Measurements from ENCODE around the gene DMBT1.

The DMBT1 gene

DNA sequence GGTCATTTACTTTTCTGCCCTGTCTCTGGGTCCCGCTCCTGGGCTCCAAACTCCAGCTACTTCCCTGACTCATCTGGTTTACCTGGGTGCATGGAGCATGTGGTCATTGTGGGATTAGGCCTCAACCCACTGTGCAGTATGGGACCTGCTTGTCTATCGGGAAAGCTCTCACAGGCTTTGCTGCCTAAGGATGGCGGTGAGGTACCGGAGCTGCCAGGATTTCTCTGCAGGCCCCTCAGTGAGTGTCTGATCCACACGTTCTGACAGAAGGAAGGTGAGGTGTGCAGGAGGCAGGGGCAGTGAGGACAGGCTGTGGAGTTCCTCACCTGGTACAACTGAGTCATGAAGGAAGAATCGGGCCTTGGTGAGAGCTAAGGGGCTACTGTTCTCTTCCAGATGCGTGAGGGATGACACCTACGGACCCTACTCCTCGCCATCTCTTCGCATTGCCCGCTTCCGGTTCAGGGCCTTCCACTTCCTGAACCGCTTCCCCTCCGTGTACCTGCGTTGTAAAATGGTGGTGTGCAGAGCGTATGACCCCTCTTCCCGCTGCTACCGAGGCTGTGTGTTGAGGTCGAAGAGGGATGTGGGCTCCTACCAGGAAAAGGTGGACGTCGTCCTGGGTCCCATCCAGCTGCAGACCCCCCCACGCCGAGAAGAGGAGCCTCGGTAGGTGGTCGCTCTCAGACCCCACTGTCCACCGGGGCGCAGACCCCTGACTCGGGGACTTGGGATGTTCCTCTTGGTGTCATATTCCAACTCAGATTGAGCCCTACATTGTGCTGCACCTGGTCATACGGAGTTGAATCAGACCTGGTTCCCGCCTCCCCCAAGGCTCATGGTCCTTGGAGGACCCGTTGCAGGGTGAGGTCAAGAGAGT is 82.4 kb downstream of the DMBT1 start:
- no peak for FAIRE-seq
- no peak for DNase-seq (ENCODE audit: extremely low spot score, insufficient read length, low read depth)

GRCh38 chr10:122643931-122644534 is 83.5 kb downstream of the DMBT1 start:
- FAIRE-seq (no peak), DNase-seq (ENCODE audit: extremely low spot score, insufficient read length, low read depth) (no peak)

GRCh38 chr10:122646511-122647382 is 86.2 kb downstream of the DMBT1 start:
- no peak for DNase-seq (ENCODE audit: extremely low spot score, insufficient read length, low read depth)
- FAIRE-seq = no peak

DNA sequence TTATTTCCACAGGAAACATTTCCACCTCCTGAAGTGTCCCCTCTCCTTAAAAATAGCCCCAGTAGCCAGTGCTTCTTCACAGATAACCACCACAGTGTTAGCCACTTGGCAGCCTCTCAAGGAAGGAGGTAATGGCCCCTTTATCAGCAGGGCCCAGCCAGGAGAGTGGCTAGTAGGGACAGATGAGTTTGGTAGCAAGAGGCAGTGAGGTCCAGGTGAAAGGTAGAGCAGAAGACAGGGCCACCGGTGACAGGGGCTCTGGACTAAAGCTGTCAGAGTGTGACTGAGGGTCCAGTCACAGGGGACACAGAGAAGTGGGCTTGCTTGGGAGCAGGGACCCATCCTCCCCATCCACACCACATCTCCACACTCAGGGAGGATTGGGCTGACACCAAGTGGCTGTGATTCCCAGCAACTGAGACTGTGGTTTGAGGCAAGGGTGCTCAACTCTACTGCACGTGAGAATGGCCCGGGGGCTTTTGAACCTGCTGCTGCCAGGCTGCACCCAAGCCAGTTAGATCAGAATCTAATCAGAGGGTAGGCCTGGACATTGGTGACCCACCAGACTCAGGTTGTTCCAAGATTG is 86.9 kb downstream of the DMBT1 start:
- no peak for DNase-seq (ENCODE audit: extremely low spot score, insufficient read length, low read depth)
- no peak for FAIRE-seq

DNA sequence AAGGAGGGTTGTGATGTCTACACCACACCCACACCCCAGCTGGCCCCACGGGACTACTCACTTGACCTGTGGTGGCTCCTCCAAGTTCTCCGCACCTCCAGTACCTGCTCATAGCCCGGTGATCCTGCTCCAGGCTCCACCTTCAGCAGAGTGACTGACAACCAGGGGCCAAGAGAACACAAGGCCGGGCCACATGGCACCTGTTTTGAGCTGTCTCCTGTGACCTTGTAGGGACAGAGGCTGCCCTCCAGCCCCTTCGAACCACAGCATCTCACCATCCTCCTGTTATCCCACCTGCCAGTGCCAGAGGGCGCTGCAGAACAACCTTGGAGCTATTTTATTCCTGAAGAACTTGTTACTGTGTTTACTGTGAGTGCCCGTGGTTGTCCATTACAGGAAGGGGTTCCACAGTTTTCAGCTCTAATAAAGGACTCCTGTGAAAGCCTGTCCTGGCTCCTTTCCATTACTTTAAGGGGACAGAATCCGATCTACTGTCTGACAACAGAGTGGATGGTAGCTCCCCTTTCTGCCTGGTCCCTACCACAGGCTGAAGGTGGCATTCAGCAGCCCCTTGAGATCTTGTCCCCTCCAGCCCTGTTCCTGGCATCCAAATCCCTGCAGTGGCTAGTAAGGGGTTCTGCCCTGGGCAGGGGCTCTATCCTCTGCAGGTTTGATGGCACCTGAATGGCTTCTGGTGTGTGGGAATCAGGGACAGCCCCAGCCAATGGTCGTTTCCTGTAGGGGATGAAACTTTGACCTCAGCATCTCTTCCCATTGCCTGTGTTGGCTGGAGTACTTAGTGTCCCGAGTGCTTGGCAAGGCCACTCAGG is 88.3 kb downstream of the DMBT1 start:
- no peak for DNase-seq (ENCODE audit: extremely low spot score, insufficient read length, low read depth)
- peak; percentile 12 for FAIRE-seq

- FAIRE-seq (no peak), DNase-seq (ENCODE audit: extremely low spot score, insufficient read length, low read depth) (no peak)
These were observed 89.3 kb downstream of the DMBT1 start for GRCh38 chr10:122649903-122650302.

- no peak for FAIRE-seq
- DNase-seq (ENCODE audit: extremely low spot score, insufficient read length, low read depth) = no peak
These were observed 89.8 kb downstream of the DMBT1 start for GRCh38 chr10:122650331-122650730.

DNA sequence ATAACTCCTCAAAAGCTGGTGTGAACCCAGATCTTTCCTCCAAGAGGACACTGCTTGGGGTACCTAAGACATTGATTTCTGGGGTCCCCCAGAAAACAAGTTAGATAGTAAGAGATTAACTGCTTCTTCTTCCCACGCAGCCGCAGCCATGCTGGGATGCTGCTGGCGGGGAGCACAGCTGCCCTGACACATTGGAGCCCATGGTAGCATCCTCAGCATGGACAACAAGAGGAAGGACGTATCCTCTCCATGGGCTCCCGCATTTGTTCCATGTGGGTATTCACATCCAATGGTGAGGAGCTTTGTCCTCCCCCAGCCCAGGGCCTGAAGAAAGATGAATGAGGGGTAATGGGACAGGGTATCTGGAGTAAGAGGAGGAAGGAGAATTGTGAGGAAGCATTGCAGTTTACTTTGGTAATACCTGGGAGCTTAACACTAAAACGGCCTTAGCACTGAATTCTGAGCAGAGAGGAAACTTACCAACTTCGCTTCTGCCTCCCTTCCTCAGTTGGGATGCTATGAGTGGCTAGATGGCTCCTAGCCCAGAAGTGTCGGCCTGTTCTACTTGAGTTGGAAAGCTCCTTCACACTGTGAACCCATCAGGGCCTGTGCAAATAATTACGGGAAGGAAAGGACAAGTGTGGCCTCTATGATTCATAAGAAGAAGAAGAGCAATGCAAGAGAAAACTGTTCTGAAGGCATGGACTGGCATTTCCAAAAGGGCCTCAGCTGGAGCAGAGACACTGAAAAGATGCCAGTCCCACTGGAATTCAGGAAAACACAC is 95.2 kb downstream of the DMBT1 start:
- no peak for FAIRE-seq
- DNase-seq (ENCODE audit: extremely low spot score, insufficient read length, low read depth) = no peak

DNA sequence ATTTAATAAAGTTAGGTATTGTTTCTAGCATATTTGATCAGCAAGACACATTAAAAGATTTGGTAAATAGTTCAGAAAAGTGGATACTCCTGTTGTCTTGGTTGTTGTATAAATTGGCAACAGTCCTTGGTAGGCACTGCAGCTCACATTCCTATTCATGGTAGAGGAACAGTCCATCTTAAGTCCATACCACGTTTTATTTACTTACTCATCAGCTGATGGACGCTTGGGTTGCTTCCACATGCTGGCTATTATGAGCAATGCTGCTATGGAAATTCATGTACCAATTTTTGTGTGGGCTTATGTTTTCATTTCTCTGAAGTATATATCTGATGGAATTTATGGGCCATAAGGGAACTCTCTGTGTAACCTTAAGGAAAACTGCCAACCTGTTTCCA is 95.8 kb downstream of the DMBT1 start:
- FAIRE-seq (no peak), DNase-seq (ENCODE audit: extremely low spot score, insufficient read length, low read depth) (no peak)

DNA sequence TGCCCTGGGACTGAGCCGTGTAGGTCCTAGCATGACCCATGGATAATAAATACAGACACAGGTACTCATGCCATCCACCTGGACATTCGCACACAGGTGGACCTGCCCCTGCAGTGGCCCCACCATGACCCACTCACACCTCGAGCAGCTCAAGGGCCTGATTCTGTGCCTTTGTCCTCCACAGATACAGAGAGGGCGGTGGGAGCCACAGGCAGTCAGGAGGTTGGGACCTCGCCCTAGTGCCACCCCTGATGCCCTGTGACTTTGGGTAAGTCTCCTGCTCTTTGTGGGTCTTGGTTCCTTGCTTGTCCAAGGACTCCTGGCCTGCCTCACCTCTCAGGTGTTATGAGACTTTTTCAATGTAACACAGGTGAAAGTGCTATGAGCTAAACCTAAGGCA is 96.2 kb downstream of the DMBT1 start:
- DNase-seq (ENCODE audit: extremely low spot score, insufficient read length, low read depth) (no peak), FAIRE-seq (no peak)

DNA sequence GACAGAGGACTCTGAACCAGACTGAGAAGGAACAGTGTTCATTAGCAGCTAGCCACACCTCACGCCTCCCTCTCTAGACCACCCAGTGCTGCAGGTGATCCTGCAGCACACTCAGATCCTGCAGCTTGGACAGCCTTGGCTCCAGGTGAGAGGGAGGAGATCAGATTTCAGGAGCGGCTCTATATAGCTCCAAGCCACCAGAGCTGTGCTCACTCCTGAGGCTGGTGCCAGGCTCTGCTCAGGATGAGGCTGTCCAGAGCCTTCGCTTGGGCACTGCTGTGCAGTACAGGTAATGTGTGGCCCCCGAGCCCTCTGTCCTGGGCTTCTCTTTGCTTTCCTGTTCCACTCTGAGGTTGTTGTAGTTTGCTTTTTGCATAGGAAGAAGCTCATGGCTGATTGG is 96.7 kb downstream of the DMBT1 start:
- DNase-seq (ENCODE audit: extremely low spot score, insufficient read length, low read depth) (no peak), FAIRE-seq (no peak)

- no peak for FAIRE-seq
These were observed 97.2 kb downstream of the DMBT1 start for GRCh38 chr10:122657729-122658128.

GRCh38 chr10:122658356-122659049 is 97.9 kb downstream of the DMBT1 start:
- DNase-seq (ENCODE audit: extremely low spot score, insufficient read length, low read depth) (no peak), FAIRE-seq (no peak)

More at GRCh38 chr10:122657729-122658128, 97.2 kb downstream of the DMBT1 start:
- no peak for DNase-seq (ENCODE audit: extremely low spot score, insufficient read length, low read depth)

DNA sequence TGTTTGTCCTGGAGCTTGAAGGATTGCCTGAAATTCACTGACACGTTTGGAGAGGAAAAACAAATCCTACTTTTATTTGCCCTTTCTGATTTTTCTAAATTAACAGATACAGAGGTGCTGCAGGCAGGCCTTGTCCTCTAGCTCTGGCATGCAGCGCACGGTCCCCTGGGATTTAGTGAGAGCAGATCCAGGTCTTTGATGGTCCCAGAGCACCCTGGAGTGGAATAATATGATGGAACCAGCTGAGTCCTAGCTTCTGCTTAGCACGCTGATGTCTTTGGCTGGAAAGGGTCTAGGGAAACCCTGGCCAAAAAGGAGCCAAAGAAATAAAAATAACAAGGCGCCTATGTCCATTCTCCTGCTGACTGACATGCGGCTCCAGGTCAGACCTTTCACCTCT is 98.6 kb downstream of the DMBT1 start:
- DNase-seq (ENCODE audit: extremely low spot score, insufficient read length, low read depth) (no peak), FAIRE-seq (no peak)

DNA sequence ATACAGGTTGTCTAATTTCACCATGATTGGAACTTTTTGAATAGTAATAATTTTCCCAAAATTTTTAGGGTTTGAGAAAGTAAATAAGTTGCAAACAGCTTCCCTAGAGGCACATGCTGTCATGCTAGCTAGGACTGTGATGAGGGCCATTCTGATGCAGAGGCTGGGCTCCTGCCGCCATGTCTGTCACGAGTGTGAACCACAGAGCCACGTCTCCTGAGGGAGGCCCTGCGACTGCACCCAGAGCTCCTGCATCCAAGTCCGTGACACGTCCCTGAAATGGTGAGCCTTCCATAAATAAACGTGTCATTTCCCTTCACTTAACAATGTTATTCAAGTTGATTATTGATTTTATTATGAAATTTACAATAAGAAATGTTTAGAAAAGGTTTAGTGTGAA is 99.1 kb downstream of the DMBT1 start:
- DNase-seq (ENCODE audit: extremely low spot score, insufficient read length, low read depth) = no peak
- FAIRE-seq = no peak

DNA sequence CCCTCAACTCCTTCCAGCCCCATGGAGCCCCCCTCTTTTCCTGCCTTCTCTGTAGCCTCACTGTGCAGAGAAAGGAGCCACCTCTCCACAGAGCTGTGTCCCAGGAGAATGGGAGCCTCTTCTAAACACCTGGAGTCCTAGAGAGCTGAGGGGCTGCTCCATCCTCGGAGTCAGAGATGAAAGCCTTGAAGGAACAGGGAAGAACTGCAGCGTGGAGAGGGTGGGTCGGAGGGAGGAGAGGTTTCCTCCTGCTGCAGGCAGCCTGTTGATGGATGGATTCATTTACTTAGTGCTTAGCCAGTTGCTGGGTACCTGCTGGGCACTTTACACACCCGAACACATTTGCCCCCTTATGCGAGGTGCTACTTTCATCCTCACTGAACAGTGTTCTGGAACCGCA is 100.1 kb downstream of the DMBT1 start:
- FAIRE-seq (no peak), DNase-seq (ENCODE audit: extremely low spot score, insufficient read length, low read depth) (no peak)

- FAIRE-seq (no peak), DNase-seq (ENCODE audit: extremely low spot score, insufficient read length, low read depth) (no peak)
These were observed 101.7 kb downstream of the DMBT1 start for GRCh38 chr10:122662231-122662630.

GRCh38 chr10:122663516-122664130 is 103.1 kb downstream of the DMBT1 start:
- no peak for FAIRE-seq
- DNase-seq (ENCODE audit: extremely low spot score, insufficient read length, low read depth) = no peak
